B cell (primary cell): ENCODE data around the gene SHROOM2.

ENCODE experiments used
- EZH2 ChIP-seq: IDR thresholded peaks from 2 replicates; pipeline ENCODE4 v1.6.1; 2012; ENCODE audit warnings: borderline replicate concordance, low read depth, mild to moderate bottlenecking, moderate library complexity, low read length; ENCODE audit not compliant: insufficient read depth, poor library complexity, severe bottlenecking
- TF ChIP-seq, protein P1 (sequence below): fragments of 200-600 bp; IDR thresholded peaks from one replicate; pipeline ENCODE4 v1.8.0; 2022; ENCODE audit warnings: antibody characterized with exemption, mild to moderate bottlenecking

GRCh38 chrX:9757366-9757765 lies 28.9 kb upstream of the SHROOM2 start:
- TF ChIP-seq, protein P1, sequence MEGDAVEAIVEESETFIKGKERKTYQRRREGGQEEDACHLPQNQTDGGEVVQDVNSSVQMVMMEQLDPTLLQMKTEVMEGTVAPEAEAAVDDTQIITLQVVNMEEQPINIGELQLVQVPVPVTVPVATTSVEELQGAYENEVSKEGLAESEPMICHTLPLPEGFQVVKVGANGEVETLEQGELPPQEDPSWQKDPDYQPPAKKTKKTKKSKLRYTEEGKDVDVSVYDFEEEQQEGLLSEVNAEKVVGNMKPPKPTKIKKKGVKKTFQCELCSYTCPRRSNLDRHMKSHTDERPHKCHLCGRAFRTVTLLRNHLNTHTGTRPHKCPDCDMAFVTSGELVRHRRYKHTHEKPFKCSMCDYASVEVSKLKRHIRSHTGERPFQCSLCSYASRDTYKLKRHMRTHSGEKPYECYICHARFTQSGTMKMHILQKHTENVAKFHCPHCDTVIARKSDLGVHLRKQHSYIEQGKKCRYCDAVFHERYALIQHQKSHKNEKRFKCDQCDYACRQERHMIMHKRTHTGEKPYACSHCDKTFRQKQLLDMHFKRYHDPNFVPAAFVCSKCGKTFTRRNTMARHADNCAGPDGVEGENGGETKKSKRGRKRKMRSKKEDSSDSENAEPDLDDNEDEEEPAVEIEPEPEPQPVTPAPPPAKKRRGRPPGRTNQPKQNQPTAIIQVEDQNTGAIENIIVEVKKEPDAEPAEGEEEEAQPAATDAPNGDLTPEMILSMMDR: no peak
- TF ChIP-seq EZH2: no peak
